GM21786 (cell line): Measurements from ENCODE around the gene UBE4A.
"Not testable (repeated sequence)": the region's sequence is repeated elsewhere in the genome, so short reads cannot be mapped to it uniquely, and the experiment has no call there.

Source experiments
- ATAC-seq: cut with Tn5 transposase; IDR thresholded peaks from one replicate; pipeline ENCODE4 v1.9.1; 2021; ENCODE audit not compliant: unreplicated experiment

The UBE4A gene

GRCh38 chr11:118398791-118399559 is 39.6 kb downstream of the UBE4A start:
- peak; percentile 41 for ATAC-seq

- peak; percentile 56 for ATAC-seq
Measured at GRCh38 chr11:118401151-118401879, 41.9 kb downstream of the UBE4A start, which contains the start of gene ATP5MG. TSS of gene ATP5MG (plus strand) at chr11:118401606. CDS start at chr11:118401666, 60 bp downstream.

- ATAC-seq, result peak; percentile 4
Measured at GRCh38 chr11:118401880-118402590, 42.6 kb downstream of the UBE4A start.

GRCh38 chr11:118402594-118402993 is 43.2 kb downstream of the UBE4A start:
- not testable (repeated sequence) for ATAC-seq

- ATAC-seq, result no peak
Measured at GRCh38 chr11:118406599-118407166, 47.3 kb downstream of the UBE4A start.

GRCh38 chr11:118410055-118410745 is 50.8 kb downstream of the UBE4A start:
- ATAC-seq, result peak; percentile 59

GRCh38 chr11:118411530-118411929 is 52.1 kb downstream of the UBE4A start:
- ATAC-seq, result no peak

GRCh38 chr11:118412921-118413320 is 53.5 kb downstream of the UBE4A start:
- ATAC-seq, result no peak

GRCh38 chr11:118415062-118415738 is 55.8 kb downstream of the UBE4A start:
- ATAC-seq, result no peak

- ATAC-seq, result no peak
Measured at GRCh38 chr11:118415739-118416068, 56.3 kb downstream of the UBE4A start.

GRCh38 chr11:118416900-118417299 is 57.5 kb downstream of the UBE4A start:
- ATAC-seq, result not testable (repeated sequence)

GRCh38 chr11:118417801-118418200 is 58.4 kb downstream of the UBE4A start:
- no peak for ATAC-seq

GRCh38 chr11:118418766-118419165 is 59.4 kb downstream of the UBE4A start:
- ATAC-seq, result no peak

GRCh38 chr11:118427707-118428106 is 68.3 kb downstream of the UBE4A start:
- no peak for ATAC-seq

- no peak for ATAC-seq
Measured at GRCh38 chr11:118430956-118431355, 71.6 kb downstream of the UBE4A start.

- no peak for ATAC-seq
Measured at GRCh38 chr11:118434123-118434552, 74.7 kb downstream of the UBE4A start.

GRCh38 chr11:118434553-118435289 is 75.3 kb downstream of the UBE4A start:
- ATAC-seq, result no peak

GRCh38 chr11:118435290-118435892 is 76.0 kb downstream of the UBE4A start:
- ATAC-seq, result peak; percentile 12
